GM18526 (cell line): ENCODE results near the gene SRRM2.

Source experiments
- POLR2A ChIP-seq: IDR thresholded peaks from 3 replicates; pipeline ENCODE4 v1.6.1; 2011; ENCODE audit not compliant: insufficient read length; ENCODE audit errors: extremely low read depth

SRRM2 gene

GRCh38 chr16:2744711-2745110 lies 7.7 kb upstream of the SRRM2 start:
- no peak for TF ChIP-seq POLR2A

- TF ChIP-seq POLR2A = no peak
These were observed 7.1 kb upstream of the SRRM2 start for GRCh38 chr16:2745116-2745890.

DNA sequence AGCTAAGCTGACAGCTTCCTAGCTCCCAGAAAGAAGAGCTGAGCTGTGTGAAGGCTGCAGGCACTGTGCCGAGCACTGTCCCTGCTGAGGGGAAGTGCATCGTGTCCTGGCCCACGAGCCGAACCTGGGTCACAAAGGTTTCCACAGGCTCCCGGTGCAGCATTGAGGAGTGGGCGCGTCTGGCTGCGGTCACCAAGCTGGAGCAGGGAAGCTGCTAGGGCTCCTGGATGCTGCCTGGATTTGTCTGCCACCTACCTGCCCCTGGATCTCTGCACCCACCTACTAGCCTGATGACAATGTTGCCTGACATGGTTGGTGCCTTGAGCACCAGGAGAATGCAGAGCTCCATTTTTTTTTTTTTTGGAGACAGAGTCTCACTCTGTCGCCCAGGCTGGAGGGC lies 6.5 kb upstream of the SRRM2 start:
- TF ChIP-seq POLR2A = no peak

DNA sequence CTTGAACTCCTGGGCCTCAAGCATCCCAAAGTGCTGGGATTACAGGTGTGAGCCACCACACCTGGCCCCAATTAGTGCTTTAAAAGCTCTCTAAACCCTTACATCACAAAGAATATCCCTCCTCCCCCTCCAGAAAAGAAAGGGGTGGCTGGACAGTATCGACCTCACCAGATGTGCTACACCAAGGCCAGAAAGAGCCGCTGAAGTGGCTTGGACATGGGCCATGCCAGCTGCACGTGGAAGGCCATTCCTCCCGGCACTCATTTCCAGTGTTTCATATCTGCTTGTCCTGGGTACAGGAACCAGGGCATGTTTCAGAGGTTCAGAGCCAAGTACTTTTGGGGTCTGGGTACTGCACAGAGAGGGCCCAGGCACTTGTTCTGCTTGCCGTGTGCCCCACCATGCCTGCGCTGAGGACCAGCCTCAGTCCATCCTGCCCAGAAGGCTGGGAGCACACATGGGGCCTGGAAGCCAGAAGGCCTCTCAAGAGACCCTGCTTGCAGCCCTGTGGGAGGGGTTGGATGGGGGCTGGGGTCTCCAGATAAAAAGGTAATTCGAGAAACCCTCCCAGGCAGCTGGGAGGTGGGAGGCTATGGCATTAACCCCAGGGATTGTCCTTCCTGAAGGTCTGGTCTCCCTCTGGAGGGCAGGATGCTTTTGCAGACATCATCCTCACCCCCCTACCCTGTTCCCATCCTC lies 3.5 kb upstream of the SRRM2 start:
- no peak for TF ChIP-seq POLR2A

- no peak for TF ChIP-seq POLR2A
These were observed 3.0 kb upstream of the SRRM2 start for GRCh38 chr16:2749476-2749875.

DNA sequence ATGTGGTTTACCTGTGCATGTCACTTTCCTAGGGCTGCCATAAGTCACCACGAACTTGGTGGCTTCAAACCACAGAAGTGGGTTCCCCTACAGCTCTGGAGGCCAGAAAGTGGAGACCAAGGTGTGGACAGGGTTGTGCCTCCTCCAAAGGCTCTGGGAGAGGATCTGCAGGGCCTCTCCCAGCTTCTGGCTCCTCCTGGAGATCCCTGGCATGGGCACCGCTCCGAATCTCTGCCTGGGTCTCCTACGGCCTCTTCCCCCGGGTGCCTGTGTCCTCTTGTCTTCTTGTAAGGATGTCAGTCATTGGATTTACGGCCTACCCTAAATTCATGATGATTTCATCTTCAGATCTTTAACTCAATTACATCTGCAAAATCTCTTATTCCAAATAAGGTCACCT lies 2.5 kb upstream of the SRRM2 start:
- TF ChIP-seq POLR2A = no peak

GRCh38 chr16:2751577-2752034 lies 832 bp upstream of the SRRM2 start:
- TF ChIP-seq POLR2A = no peak

GRCh38 chr16:2752850-2753732 lies 653 bp downstream of the SRRM2 start:
- no peak for TF ChIP-seq POLR2A

DNA sequence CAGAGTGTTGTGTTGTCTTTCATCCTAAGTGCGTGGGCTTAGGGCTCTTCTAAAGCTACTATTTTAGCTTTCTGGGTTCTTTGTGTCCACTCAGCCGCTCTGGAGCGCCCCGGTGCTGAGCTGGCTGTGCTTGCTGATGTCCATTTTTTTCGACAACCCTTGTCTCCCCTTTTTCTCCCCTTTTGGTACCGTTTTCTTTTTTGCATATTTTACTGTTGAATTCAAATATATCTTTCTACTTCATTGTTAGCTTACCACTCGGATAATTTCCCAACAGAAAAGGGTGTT lies 1.2 kb downstream of the SRRM2 start:
- TF ChIP-seq POLR2A = no peak

DNA sequence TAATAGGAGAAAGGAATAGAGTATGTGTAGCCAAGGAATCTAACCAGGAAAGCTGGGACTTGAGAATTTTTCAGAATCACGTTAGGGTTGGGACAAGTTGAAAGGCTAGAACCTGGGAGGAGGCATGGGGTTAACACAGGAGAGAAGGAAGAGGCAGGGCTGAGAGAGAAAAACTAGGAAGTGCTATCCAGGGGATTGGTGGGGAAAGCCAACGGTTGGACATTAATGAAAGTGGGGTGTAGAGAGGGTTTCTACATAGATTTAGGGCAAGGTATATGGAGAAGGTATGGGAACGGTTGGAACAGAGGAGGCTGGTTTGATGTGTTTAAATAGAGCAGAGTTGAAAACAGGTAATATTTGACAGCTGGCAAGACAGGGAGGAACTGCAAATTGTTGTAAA lies 2.7 kb downstream of the SRRM2 start:
- no peak for TF ChIP-seq POLR2A

DNA sequence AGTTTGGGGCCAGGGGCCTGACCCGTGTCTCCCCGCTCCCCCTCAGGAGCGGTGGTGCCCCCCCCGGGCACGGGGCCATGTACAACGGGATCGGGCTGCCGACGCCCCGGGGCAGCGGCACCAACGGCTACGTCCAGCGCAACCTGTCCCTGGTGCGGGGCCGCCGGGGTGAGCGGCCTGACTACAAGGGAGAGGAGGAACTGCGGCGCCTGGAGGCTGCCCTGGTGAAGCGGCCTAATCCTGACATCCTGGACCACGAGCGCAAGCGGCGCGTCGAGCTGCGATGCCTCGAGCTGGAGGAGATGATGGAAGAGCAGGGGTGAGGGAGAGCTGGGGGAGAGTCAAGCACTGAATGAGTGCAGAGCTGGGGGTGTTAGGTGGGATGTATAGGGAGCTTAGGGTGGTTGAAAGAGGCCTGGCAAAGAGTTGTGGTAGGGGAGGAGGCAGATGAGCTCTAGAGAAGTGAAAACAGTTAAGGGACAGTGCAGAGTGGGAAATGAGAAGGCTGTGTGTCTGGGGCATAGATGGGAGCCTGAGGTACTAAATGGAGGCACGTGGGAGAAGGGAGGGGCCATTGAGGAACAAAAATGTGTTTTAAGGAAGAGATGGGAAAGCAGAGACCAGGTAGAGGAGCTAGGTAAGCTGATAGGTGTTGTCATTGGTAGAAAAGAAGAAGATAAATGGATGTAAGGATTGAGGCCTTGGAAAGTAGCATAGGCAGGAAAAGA lies 4.0 kb downstream of the SRRM2 start:
- TF ChIP-seq POLR2A = no peak

DNA sequence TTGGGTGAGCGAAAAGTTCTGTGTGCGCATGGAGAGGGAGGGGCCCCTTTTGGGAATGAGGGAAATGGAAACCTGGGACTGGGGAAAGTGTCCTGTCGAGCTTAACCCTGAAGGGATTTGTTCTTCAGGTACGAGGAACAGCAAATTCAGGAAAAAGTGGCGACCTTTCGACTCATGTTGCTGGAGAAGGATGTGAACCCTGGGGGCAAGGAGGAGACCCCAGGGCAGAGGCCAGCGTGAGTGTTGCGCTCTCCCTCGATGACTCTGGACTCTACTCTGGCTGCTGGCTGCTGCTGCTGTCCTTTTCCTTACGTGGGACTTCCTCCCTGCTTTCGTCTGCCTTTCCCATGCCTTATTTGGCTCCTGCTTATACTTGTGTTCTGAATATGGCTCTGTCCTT lies 4.9 kb downstream of the SRRM2 start:
- no peak for TF ChIP-seq POLR2A

DNA sequence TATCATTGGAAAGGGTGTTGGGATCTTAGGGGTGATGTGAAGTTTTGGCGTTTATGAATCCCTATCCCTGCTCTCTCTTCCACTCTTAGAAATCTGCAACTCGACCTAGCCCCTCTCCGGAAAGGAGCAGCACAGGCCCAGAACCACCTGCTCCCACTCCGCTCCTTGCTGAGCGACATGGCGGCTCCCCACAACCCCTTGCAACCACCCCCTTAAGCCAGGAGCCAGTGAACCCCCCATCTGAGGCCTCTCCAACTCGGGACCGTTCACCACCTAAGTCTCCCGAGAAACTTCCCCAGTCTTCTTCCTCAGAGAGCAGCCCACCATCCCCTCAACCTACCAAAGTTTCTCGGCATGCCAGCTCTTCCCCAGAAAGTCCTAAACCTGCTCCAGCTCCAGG lies 9.0 kb downstream of the SRRM2 start:
- TF ChIP-seq POLR2A = no peak

DNA sequence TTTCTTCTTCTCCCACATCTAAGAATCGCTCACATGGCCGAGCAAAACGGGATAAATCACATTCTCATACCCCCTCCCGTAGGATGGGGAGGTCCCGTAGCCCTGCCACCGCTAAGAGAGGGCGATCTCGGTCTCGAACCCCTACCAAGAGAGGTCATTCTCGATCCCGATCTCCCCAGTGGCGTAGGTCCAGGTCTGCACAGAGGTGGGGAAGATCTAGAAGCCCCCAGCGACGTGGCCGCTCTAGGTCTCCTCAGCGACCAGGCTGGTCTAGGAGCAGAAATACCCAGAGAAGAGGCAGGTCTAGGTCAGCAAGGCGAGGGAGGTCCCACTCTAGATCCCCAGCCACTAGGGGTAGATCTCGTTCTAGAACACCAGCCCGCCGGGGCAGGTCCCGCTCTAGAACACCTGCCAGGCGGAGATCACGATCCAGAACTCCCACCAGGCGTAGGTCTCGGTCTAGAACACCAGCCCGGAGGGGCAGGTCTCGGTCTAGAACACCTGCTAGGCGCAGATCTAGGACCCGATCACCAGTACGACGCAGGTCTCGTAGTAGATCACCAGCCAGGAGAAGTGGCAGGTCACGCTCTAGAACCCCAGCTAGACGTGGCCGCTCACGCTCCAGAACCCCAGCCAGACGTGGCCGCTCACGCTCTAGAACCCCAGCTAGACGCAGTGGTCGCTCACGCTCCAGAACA lies 9.6 kb downstream of the SRRM2 start:
- no peak for TF ChIP-seq POLR2A

DNA sequence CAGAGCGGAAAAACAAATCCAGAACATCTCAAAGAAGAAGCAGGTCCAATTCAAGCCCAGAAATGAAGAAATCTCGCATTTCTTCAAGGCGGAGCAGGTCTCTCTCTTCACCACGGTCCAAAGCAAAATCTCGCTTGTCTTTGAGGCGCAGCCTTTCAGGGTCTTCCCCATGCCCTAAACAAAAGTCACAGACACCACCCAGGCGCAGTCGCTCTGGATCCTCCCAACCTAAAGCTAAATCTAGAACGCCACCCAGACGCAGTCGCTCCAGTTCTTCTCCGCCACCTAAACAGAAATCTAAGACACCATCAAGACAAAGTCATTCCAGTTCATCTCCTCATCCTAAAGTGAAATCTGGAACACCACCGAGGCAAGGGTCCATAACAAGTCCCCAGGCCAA lies 10.3 kb downstream of the SRRM2 start:
- TF ChIP-seq POLR2A = no peak

GRCh38 chr16:2763173-2763572 lies 10.7 kb downstream of the SRRM2 start:
- TF ChIP-seq POLR2A = no peak
